Liver (tissue), 9 donors: ENCODE data around the gene LMX1B. TPM values are rescaled to one million over a fixed set of nuclear protein-coding genes. Genes with fewer than 3 reads are reported as not detected.

Experiments
- DNase-seq: peaks from one replicate; pipeline ENCODE4 v3.0.0-alpha.2; 2017; ENCODE audit warnings: low spot score
- H3K27ac ChIP-seq, 2 donors: one replicate each; pipeline ENCODE4 v1.7.0; 2013; ENCODE audit warnings: inconsistent platforms in 2 of 2, low read length in 2 of 2, control low read depth in 1 of 2, low read depth in 1 of 2, mild to moderate bottlenecking in 1 of 2
- H3K27me3 ChIP-seq, 4 donors: one replicate each; pipeline versions ENCODE4 v1.6.1 to v1.7.0; 2013; ENCODE audit warnings: low read length in 3 of 4, inconsistent platforms in 1 of 4, mild to moderate bottlenecking in 1 of 4, moderate library complexity in 1 of 4; ENCODE audit not compliant: control insufficient read depth in 4 of 4, insufficient read depth in 4 of 4
- H3K36me3 ChIP-seq, 4 donors: one replicate each; pipeline versions ENCODE4 v1.6.1 to v1.7.0; 2013; ENCODE audit warnings: low read length in 3 of 4, mild to moderate bottlenecking in 3 of 4, low read depth in 1 of 4, moderate library complexity in 1 of 4; ENCODE audit not compliant: control insufficient read depth in 4 of 4, insufficient read depth in 3 of 4
- H3K4me1 ChIP-seq, 4 donors: one replicate each; pipeline versions ENCODE4 v1.6.1 to v1.7.0; 2013; ENCODE audit warnings: low read length in 3 of 4, mild to moderate bottlenecking in 3 of 4, moderate library complexity in 1 of 4; ENCODE audit not compliant: control insufficient read depth in 4 of 4, insufficient read depth in 4 of 4
- H3K4me3 ChIP-seq, 3 donors: one replicate each; pipeline versions ENCODE4 v1.6.1 to v1.7.0; 2013; ENCODE audit warnings: low read length in 3 of 3, control low read depth in 1 of 3, low read depth in 1 of 3, mild to moderate bottlenecking in 1 of 3
- H3K9ac ChIP-seq, 2 donors: one replicate each; pipeline ENCODE4 v1.7.0; 2013; ENCODE audit warnings: low read length in 2 of 2, mild to moderate bottlenecking in 2 of 2, moderate library complexity in 2 of 2, control low read depth in 1 of 2, low read depth in 1 of 2
- H3K9me3 ChIP-seq, 4 donors: one replicate each; pipeline versions ENCODE4 v1.6.1 to v1.7.0; 2013; ENCODE audit warnings: low read length in 3 of 4; ENCODE audit not compliant: control insufficient read depth in 4 of 4
- ATF3 ChIP-seq: IDR thresholded peaks from 2 replicates; pipeline ENCODE4 v1.6.1; 2016; ENCODE audit warnings: antibody characterized with exemption
- EGR1 ChIP-seq, 2 donors: IDR thresholded peaks; 2 replicates each; pipeline ENCODE4 v1.6.1; 2016 to 2018; ENCODE audit warnings: antibody characterized with exemption in 2 of 2, low read depth in 2 of 2
- FOXA1 ChIP-seq: IDR thresholded peaks from 2 replicates; pipeline ENCODE4 v1.6.1; 2016; ENCODE audit warnings: antibody characterized with exemption
- FOXA2 ChIP-seq: IDR thresholded peaks from 2 replicates; pipeline ENCODE4 v1.6.1; 2016; ENCODE audit warnings: antibody characterized with exemption
- GABPA ChIP-seq, 2 donors: IDR thresholded peaks in 1 of 2; conservative IDR thresholded peaks in 1 of 2; 2 replicates each; pipeline ENCODE4 v1.6.1; 2016; ENCODE audit warnings: antibody characterized with exemption in 2 of 2, mild to moderate bottlenecking in 1 of 2, moderate library complexity in 1 of 2
- HNF4A ChIP-seq, 2 donors: conservative IDR thresholded peaks; 2 replicates each; pipeline ENCODE4 v1.6.1; 2016; ENCODE audit warnings: antibody characterized with exemption in 2 of 2, mild to moderate bottlenecking in 2 of 2
- HNF4G ChIP-seq: IDR thresholded peaks from 2 replicates; pipeline ENCODE4 v1.6.1; 2016; ENCODE audit warnings: antibody characterized with exemption
- MAX ChIP-seq: IDR thresholded peaks from 2 replicates; pipeline ENCODE4 v1.6.1; 2016; ENCODE audit warnings: antibody characterized with exemption
- NR2F2 ChIP-seq: IDR thresholded peaks from 2 replicates; pipeline ENCODE4 v1.6.1; 2016; ENCODE audit warnings: antibody characterized with exemption
- RAD21 ChIP-seq, 2 donors: IDR thresholded peaks; 2 replicates each; pipeline ENCODE4 v1.6.1; 2016; ENCODE audit warnings: antibody characterized with exemption in 2 of 2, mild to moderate bottlenecking in 2 of 2
- REST ChIP-seq: IDR thresholded peaks from 2 replicates; pipeline ENCODE4 v1.6.1; 2016; ENCODE audit warnings: antibody characterized with exemption, mild to moderate bottlenecking
- RXRA ChIP-seq, 2 donors: IDR thresholded peaks; 2 replicates each; pipeline ENCODE4 v1.6.1; 2017 to 2018; ENCODE audit warnings: antibody characterized with exemption in 2 of 2, mild to moderate bottlenecking in 1 of 2
- TAF1 ChIP-seq: conservative IDR thresholded peaks from 2 replicates; pipeline ENCODE4 v1.6.1; 2016; ENCODE audit warnings: antibody characterized with exemption, mild to moderate bottlenecking
- ZBTB33 ChIP-seq: IDR thresholded peaks from 2 replicates; pipeline ENCODE4 v1.6.1; 2016; ENCODE audit warnings: antibody characterized with exemption
- WGBS: extraction: QIAGEN DNeasy Blood & Tissue Kit; methylation state at CpG from one replicate; pipeline ENCODE4 v1.1.7; 2013; 5-methylcytosine and 5-hydroxymethylcytosine counted together
- polyA plus RNA-seq, 2 donors: library from polyadenylated mRNA; stranded (reverse) in 1 of 2; unstranded in 1 of 2; fragments of 200-250 nt in 1 of 2; fragments of >200 nt in 1 of 2; fragmentation: Nextera tagmentation in 1 of 2; extraction: Ambion mirVana in 1 of 2; gene quantifications; one replicate each; pipeline versions ENCODE4 v1.2.1 to v1.2.3, GENCODE V29; 2013 to 2015
- total RNA-seq, 2 donors: library from RNA; depleted of rRNA; stranded (reverse); fragments of >200 nt; gene quantifications; one replicate each; pipeline ENCODE4 v1.2.3, GENCODE V29; 2014
- donor health status: healthy.
- donor health status: healthy.
- donor health status: healthy.
- donor health status: healthy.
- donor health status: healthy.

Gene LMX1B
- total and polyA plus RNA-seq, 4 donors = not detected

- no peaks in the 10 kb centered on the region for H3K36me3 ChIP-seq
- H3K9me3 ChIP-seq = no peaks in the 10 kb centered on the region
- no peaks in the 10 kb centered on the region for H3K4me1 ChIP-seq
- H3K9ac ChIP-seq = no peak overlapping the region
- H3K27me3 ChIP-seq = peaks cover 0 to 4% (median 3%) of the 10 kb centered on the region in 4 donors
- DNase-seq = no peak
- TF ChIP-seq FOXA2 = no peak
- no peak for TF ChIP-seq EGR1 (IDR thresholded peaks at IDR 0.05; ENCODE audit: low read depth in 2 of 2)
- no peak for TF ChIP-seq ATF3
- no peak for TF ChIP-seq ZBTB33
- no peak for TF ChIP-seq NR2F2
- no peak for TF ChIP-seq RAD21 (IDR thresholded peaks at IDR 0.05)
- no peak for TF ChIP-seq TAF1
- no peak for TF ChIP-seq GABPA (IDR thresholded peaks at IDR 0.05 in 1 of 2, conservative IDR thresholded peaks at IDR 0.05 in 1 of 2)
- no peak for TF ChIP-seq HNF4A (conservative IDR thresholded peaks at IDR 0.05)
- WGBS = 37% methylated on average over 17 of the region's 17 CpGs
- no peak overlapping the region for H3K4me3 ChIP-seq
- no peak overlapping the region for H3K27ac ChIP-seq
Observed at GRCh38 chr9:126583144-126583760, 30.5 kb upstream of the LMX1B start.

- Histone ChIP-seq H3K9me3 (no peaks in the 10 kb centered on the region), H3K27me3 (peaks cover 0 to 4% (median 3%) of the 10 kb centered on the region in 4 donors), H3K4me1 (no peaks in the 10 kb centered on the region), H3K27ac (no peak overlapping the region), H3K9ac (no peak overlapping the region), H3K36me3 (no peaks in the 10 kb centered on the region), H3K4me3 (no peak overlapping the region)
- WGBS = 90% methylated on average over 7 of the region's 7 CpGs
- DNase-seq = no peak
- TF ChIP-seq ZBTB33 (no peak), MAX (no peak), GABPA (IDR thresholded peaks at IDR 0.05 in 1 of 2, conservative IDR thresholded peaks at IDR 0.05 in 1 of 2) (no peak), FOXA2 (no peak), RAD21 (IDR thresholded peaks at IDR 0.05) (no peak), HNF4A (conservative IDR thresholded peaks at IDR 0.05) (no peak), ATF3 (no peak), HNF4G (no peak), TAF1 (no peak), FOXA1 (no peak), NR2F2 (no peak), REST (no peak), EGR1 (IDR thresholded peaks at IDR 0.05; ENCODE audit: low read depth in 2 of 2) (no peak), RXRA (IDR thresholded peaks at IDR 0.05) (no peak)
Observed at GRCh38 chr9:126584611-126585010, 29.1 kb upstream of the LMX1B start.
